ENCODE measurements around the gene POT1.

Gene POT1

GRCh38 chr7:124790645-124791044 lies 139.0 kb downstream of the POT1 start:
- H3K9me3 ChIP-seq (ENCODE audit: insufficient read depth, low read length): no peaks in the 10 kb centered on the region
- H2AFZ ChIP-seq (ENCODE audit: low read depth, low read length): no peak overlapping the region
- H3K4me2 ChIP-seq (ENCODE audit: low read length): peak overlapping the region; percentile 32; the same call in 1 of the 2 replicates
- no peak overlapping the region for H3K27ac ChIP-seq (ENCODE audit: low read length)
- no peaks in the 10 kb centered on the region for H3K27me3 ChIP-seq (ENCODE audit: low read depth, low read length)
- TF ChIP-seq, protein P1, sequence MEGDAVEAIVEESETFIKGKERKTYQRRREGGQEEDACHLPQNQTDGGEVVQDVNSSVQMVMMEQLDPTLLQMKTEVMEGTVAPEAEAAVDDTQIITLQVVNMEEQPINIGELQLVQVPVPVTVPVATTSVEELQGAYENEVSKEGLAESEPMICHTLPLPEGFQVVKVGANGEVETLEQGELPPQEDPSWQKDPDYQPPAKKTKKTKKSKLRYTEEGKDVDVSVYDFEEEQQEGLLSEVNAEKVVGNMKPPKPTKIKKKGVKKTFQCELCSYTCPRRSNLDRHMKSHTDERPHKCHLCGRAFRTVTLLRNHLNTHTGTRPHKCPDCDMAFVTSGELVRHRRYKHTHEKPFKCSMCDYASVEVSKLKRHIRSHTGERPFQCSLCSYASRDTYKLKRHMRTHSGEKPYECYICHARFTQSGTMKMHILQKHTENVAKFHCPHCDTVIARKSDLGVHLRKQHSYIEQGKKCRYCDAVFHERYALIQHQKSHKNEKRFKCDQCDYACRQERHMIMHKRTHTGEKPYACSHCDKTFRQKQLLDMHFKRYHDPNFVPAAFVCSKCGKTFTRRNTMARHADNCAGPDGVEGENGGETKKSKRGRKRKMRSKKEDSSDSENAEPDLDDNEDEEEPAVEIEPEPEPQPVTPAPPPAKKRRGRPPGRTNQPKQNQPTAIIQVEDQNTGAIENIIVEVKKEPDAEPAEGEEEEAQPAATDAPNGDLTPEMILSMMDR (IDR thresholded peaks at IDR 0.05; ENCODE audit: low read depth, low read length): no peak
- TF ChIP-seq EZH2phosphoT487 (IDR thresholded peaks at IDR 0.05; ENCODE audit: low read depth): no peak
- no peaks in the 10 kb centered on the region for H3K79me2 ChIP-seq (ENCODE audit: low read length)
- no peak overlapping the region for H3K4me3 ChIP-seq (ENCODE audit: low read length)
- no peaks in the 10 kb centered on the region for H3K4me1 ChIP-seq (ENCODE audit: low read length)
- H3K36me3 ChIP-seq (replicated peaks; ENCODE audit: low read depth, low read length): no peaks in the 10 kb centered on the region
- no peak overlapping the region for H3K9ac ChIP-seq (ENCODE audit: low read length)
- H4K20me1 ChIP-seq (ENCODE audit: insufficient read depth, low read length): no peaks in the 10 kb centered on the region

DNA sequence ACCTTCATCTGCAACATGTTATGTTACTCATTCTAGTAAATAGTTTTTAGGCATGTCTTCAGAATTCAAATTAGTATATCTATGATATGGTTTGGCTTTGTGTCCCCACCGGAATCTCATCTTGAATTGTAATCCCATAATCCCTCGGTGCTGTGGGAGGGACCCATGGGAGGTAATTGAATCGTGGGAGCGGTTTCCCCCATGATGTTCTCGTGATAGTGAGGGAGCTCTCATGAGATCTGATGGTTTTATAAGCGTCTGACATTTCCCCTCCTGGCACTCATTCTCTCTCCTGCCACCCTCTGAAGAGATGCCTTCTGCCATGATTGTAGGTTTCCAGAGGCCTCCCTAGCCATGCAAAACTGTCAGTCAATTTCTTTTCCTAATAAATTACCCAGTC lies 143.6 kb downstream of the POT1 start:
- H3K9me3 ChIP-seq (ENCODE audit: insufficient read depth, low read length): no peaks in the 10 kb centered on the region
- H3K9ac ChIP-seq (ENCODE audit: low read length): no peak overlapping the region
- no peaks in the 10 kb centered on the region for H3K79me2 ChIP-seq (ENCODE audit: low read length)
- H3K36me3 ChIP-seq (replicated peaks; ENCODE audit: low read depth, low read length): no peaks in the 10 kb centered on the region
- H3K27ac ChIP-seq (ENCODE audit: low read length): no peak overlapping the region
- no peak overlapping the region for H2AFZ ChIP-seq (ENCODE audit: low read depth, low read length)
- no peaks in the 10 kb centered on the region for H3K4me1 ChIP-seq (ENCODE audit: low read length)
- no peak overlapping the region for H3K4me2 ChIP-seq (ENCODE audit: low read length)
- no peak overlapping the region for H3K4me3 ChIP-seq (ENCODE audit: low read length)
- H4K20me1 ChIP-seq (ENCODE audit: insufficient read depth, low read length): no peaks in the 10 kb centered on the region
- no peak for TF ChIP-seq EZH2phosphoT487 (IDR thresholded peaks at IDR 0.05; ENCODE audit: low read depth)
- TF ChIP-seq, protein P1 (IDR thresholded peaks at IDR 0.05; ENCODE audit: low read depth, low read length): no peak
- H3K27me3 ChIP-seq (ENCODE audit: low read depth, low read length): no peaks in the 10 kb centered on the region

GRCh38 chr7:124784879-124785818 lies 144.5 kb downstream of the POT1 start:
- no peak overlapping the region for H3K4me2 ChIP-seq (ENCODE audit: low read length)
- H4K20me1 ChIP-seq (ENCODE audit: insufficient read depth, low read length): no peaks in the 10 kb centered on the region
- H3K9ac ChIP-seq (ENCODE audit: low read length): no peak overlapping the region
- H3K79me2 ChIP-seq (ENCODE audit: low read length): no peaks in the 10 kb centered on the region
- H2AFZ ChIP-seq (ENCODE audit: low read depth, low read length): no peak overlapping the region
- H3K36me3 ChIP-seq (replicated peaks; ENCODE audit: low read depth, low read length): no peaks in the 10 kb centered on the region
- no peaks in the 10 kb centered on the region for H3K9me3 ChIP-seq (ENCODE audit: insufficient read depth, low read length)
- H3K27ac ChIP-seq (ENCODE audit: low read length): no peak overlapping the region
- no peaks in the 10 kb centered on the region for H3K4me1 ChIP-seq (ENCODE audit: low read length)
- H3K4me3 ChIP-seq (ENCODE audit: low read length): no peak overlapping the region
- TF ChIP-seq, protein P1 (IDR thresholded peaks at IDR 0.05; ENCODE audit: low read depth, low read length): peak; percentile 89
- no peak for TF ChIP-seq EZH2phosphoT487 (IDR thresholded peaks at IDR 0.05; ENCODE audit: low read depth)
- no peaks in the 10 kb centered on the region for H3K27me3 ChIP-seq (ENCODE audit: low read depth, low read length)

DNA sequence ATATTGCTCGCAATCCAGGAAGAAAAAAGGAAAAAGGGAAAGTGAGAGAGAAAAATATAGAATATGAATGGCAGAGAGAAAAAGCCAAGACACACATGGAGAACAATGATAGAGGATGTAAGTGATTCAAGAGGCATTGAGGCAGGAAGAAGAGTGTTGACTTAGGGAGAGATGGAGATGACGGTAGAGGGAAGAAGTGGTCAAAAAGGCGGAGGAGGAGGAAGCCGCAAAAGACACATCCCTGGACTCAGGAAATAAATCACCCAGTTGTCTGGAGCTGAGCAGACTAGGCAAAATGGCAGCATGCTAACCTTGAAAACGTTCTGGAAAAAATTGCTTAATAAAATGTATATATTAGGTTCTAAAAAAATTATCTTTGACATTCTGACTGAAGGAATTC lies 146.4 kb downstream of the POT1 start:
- TF ChIP-seq EZH2phosphoT487 (IDR thresholded peaks at IDR 0.05; ENCODE audit: low read depth): no peak
- Histone ChIP-seq H3K27ac (ENCODE audit: low read length) (no peak overlapping the region), H3K79me2 (ENCODE audit: low read length) (no peaks in the 10 kb centered on the region), H4K20me1 (ENCODE audit: insufficient read depth, low read length) (no peaks in the 10 kb centered on the region), H2AFZ (ENCODE audit: low read depth, low read length) (no peak overlapping the region), H3K9me3 (ENCODE audit: insufficient read depth, low read length) (no peaks in the 10 kb centered on the region), H3K4me2 (ENCODE audit: low read length) (no peak overlapping the region), H3K27me3 (ENCODE audit: low read depth, low read length) (no peaks in the 10 kb centered on the region), H3K36me3 (replicated peaks; ENCODE audit: low read depth, low read length) (no peaks in the 10 kb centered on the region), H3K4me1 (ENCODE audit: low read length) (no peaks in the 10 kb centered on the region), H3K4me3 (ENCODE audit: low read length) (no peak overlapping the region), H3K9ac (ENCODE audit: low read length) (no peak overlapping the region)

All from OCI-LY3 (cell line).